Stimulated activated CD8-positive, alpha-beta memory T cell treated with anti-CD3 and anti-CD28 coated beads, Interleukin-7, amount 100 ng/mL, for 24 hours (primary cell): ENCODE results near the gene CD22.
"Not testable (repeated sequence)": the region's sequence is repeated elsewhere in the genome, so short reads cannot be mapped to it uniquely, and the experiment has no call there.

Experiments used
- DNase-seq: peaks from one replicate; pipeline ENCODE4 v3.0.0-alpha.2; 2020; ENCODE audit warnings: low read depth

The CD22 gene

GRCh38 chr19:35341565-35342225 lies 12.7 kb downstream of the CD22 start:
- DNase-seq, result no peak

- DNase-seq, result no peak
Observed at GRCh38 chr19:35342430-35342829, 13.4 kb downstream of the CD22 start.

GRCh38 chr19:35344511-35345031 lies 15.6 kb downstream of the CD22 start:
- no peak for DNase-seq

- DNase-seq, result no peak
Observed at GRCh38 chr19:35345671-35346111, 16.7 kb downstream of the CD22 start.

- peak; percentile 32 for DNase-seq
Observed at GRCh38 chr19:35346193-35347052, 17.4 kb downstream of the CD22 start.

GRCh38 chr19:35347171-35347929 lies 18.4 kb downstream of the CD22 start, which contains the start of gene FFAR1:
FFAR1 (plus strand) TSS chr19:35347902; CDS start chr19:35351552, 3,650 bp downstream.
- DNase-seq, result no peak

- DNase-seq, result no peak
Observed at GRCh38 chr19:35347930-35348298, 18.9 kb downstream of the CD22 start.

- DNase-seq, result no peak
Observed at GRCh38 chr19:35348911-35349611, 20.1 kb downstream of the CD22 start.

- no peak for DNase-seq
Observed at GRCh38 chr19:35349614-35350521, 20.9 kb downstream of the CD22 start.

GRCh38 chr19:35350591-35350990 lies 21.6 kb downstream of the CD22 start:
- DNase-seq, result no peak

- no peak for DNase-seq
Observed at GRCh38 chr19:35351411-35352176, 22.6 kb downstream of the CD22 start.

- no peak for DNase-seq
Observed at GRCh38 chr19:35352177-35352447, 23.1 kb downstream of the CD22 start.

GRCh38 chr19:35352448-35353304 lies 23.7 kb downstream of the CD22 start:
- peak; percentile 38 for DNase-seq

GRCh38 chr19:35353635-35354034 lies 24.6 kb downstream of the CD22 start:
- DNase-seq, result no peak

GRCh38 chr19:35354898-35355297 lies 25.9 kb downstream of the CD22 start:
- no peak for DNase-seq

GRCh38 chr19:35355791-35356460 lies 26.9 kb downstream of the CD22 start:
- DNase-seq, result no peak

GRCh38 chr19:35357867-35358573 lies 29.0 kb downstream of the CD22 start, which contains the start of gene FFAR3:
FFAR3 (plus strand) TSS chr19:35358460; CDS start chr19:35358891, 431 bp downstream.
- no peak for DNase-seq

- DNase-seq, result not testable (repeated sequence)
Observed at GRCh38 chr19:35358834-35359233, 29.8 kb downstream of the CD22 start.
